NB4 (cell line): ENCODE measurements around the gene COPS7A.

Source experiments
- CTCF ChIP-seq: IDR thresholded peaks from one replicate; pipeline ENCODE4 v1.5.1; 2012; ENCODE audit warnings: low read depth, low read length
- MAX ChIP-seq: IDR thresholded peaks from 2 replicates; pipeline ENCODE4 v1.6.1; 2011; ENCODE audit warnings: low read depth, low read length
- MYC ChIP-seq: IDR thresholded peaks from 2 replicates; pipeline ENCODE4 v1.6.1; 2011; ENCODE audit warnings: low read depth, low read length
- POLR2A ChIP-seq: IDR thresholded peaks from 2 replicates; pipeline ENCODE4 v1.6.1; 2011; ENCODE audit warnings: mild to moderate bottlenecking; ENCODE audit not compliant: insufficient read length; ENCODE audit errors: extremely low read depth

DNA sequence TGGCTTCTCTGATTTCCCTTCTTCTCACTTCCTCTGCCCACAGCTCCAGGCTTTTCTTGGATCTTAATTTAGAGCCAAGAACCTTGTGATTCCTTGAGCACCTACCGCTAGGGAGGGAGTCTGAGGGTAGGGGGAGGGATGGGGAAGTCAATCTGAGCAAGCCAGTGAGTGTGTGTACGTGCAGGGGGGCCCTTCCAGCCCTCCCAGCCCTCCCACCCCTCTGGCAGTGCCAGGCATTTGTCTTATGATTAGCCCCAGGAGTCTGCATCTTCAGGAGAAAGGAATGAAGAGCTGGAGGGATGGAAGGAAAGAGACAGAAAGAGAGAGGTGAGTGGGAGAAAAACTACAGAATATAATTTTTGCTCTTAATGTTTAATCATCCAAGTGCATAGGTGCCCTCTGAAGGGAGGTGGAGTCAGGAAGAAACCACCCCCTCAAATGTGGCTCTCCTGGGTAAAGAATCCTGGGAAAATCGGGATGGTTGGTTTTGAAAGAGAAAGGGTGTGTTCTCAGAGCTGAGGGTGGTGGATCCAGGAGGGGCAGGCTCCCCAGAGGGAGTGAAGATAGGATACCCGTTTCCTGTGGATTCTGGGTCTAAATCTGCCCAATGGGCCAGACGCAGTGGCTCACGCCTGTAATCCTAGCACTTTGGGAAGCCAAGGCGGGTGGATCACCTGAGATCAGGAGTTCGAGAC lies 25.3 kb upstream of the COPS7A start:
- no peak for TF ChIP-seq CTCF
- no peak for TF ChIP-seq POLR2A
- no peak for TF ChIP-seq MAX
- TF ChIP-seq MYC: no peak
